Large intestine (tissue), 3 donors: ENCODE results near the gene BOD1. TPM values are rescaled to one million over a fixed set of nuclear protein-coding genes. Genes with fewer than 3 reads are reported as not detected.

Experiments used
- DNase-seq, 2 donors: peaks; one replicate each; pipeline versions ENCODE4 v3.0.0 to v3.0.0-alpha.2; 2013
- H3K27ac ChIP-seq: one replicate; pipeline ENCODE4 v1.5.1; 2013; ENCODE audit warnings: low read length
- H3K27me3 ChIP-seq: 2 replicates; pipeline ENCODE4 v1.6.1; 2013; ENCODE audit warnings: low read length; ENCODE audit not compliant: control insufficient read depth, insufficient read depth
- H3K36me3 ChIP-seq: 2 replicates; pipeline ENCODE4 v1.6.1; 2013; ENCODE audit warnings: low read length; ENCODE audit not compliant: control insufficient read depth, insufficient read depth
- H3K4me1 ChIP-seq: one replicate; pipeline ENCODE4 v1.6.1; 2013; ENCODE audit warnings: low read length; ENCODE audit not compliant: control insufficient read depth, insufficient read depth
- H3K4me3 ChIP-seq: one replicate; pipeline ENCODE4 v1.5.1; 2013; ENCODE audit warnings: low read length
- H3K9me3 ChIP-seq: one replicate; pipeline ENCODE4 v1.6.1; 2013; ENCODE audit warnings: mild to moderate bottlenecking, low read depth, low read length, moderate library complexity; ENCODE audit not compliant: control insufficient read depth
- WGBS: methylation state at CpG from one replicate; pipeline ENCODE4 v1.1.5; 2013; ENCODE audit warnings: low lambda C conversion rate; ENCODE audit not compliant: insufficient coverage; 5-methylcytosine and 5-hydroxymethylcytosine counted together
- polyA plus RNA-seq: library from polyadenylated mRNA; unstranded; fragments of 120-200 nt; gene quantifications from one replicate; pipeline ENCODE4 v1.2.1, GENCODE V29; 2013

The BOD1 gene
- polyA plus RNA-seq, 1 donor: 76.7 TPM

DNA sequence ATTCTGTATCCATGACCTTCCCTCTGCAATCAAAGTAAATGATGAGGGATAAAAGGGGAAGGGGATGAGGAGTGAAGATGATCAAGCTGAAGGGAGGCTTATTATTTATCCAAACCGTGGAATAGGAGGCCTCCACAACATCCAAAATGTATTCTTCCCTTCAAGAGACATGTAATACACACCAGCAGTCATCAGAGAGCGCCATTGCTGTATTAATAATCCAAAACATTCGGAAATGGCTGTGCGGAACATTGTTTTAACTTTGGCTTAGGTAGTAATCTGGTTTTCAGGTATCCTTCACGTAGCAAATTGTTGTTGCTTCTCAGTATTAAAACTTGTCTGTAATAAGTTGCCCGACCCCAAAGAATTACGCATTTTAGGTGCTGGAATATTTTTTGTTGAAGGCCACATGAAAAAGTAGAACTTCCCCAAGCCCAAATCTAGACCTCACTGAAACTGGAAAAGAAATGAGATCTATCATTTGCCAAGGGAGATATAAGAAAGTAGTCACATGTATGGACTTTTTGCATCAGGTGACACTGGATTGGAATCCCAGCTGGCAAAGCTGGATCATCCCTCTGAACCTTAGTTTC is 2.6 kb upstream of the BOD1 start:
- Histone ChIP-seq H3K27me3 (no peaks in the 10 kb centered on the region), H3K36me3 (no peaks in the 10 kb centered on the region), H3K4me3 (no peak overlapping the region), H3K4me1 (peaks cover 22% of the 10 kb centered on the region), H3K9me3 (no peaks in the 10 kb centered on the region), H3K27ac (no peak overlapping the region)
- DNase-seq: peak in 1 of 2 donors; percentile 56
- WGBS: no CpG with 5 or more reads among the region's 7 CpGs

DNA sequence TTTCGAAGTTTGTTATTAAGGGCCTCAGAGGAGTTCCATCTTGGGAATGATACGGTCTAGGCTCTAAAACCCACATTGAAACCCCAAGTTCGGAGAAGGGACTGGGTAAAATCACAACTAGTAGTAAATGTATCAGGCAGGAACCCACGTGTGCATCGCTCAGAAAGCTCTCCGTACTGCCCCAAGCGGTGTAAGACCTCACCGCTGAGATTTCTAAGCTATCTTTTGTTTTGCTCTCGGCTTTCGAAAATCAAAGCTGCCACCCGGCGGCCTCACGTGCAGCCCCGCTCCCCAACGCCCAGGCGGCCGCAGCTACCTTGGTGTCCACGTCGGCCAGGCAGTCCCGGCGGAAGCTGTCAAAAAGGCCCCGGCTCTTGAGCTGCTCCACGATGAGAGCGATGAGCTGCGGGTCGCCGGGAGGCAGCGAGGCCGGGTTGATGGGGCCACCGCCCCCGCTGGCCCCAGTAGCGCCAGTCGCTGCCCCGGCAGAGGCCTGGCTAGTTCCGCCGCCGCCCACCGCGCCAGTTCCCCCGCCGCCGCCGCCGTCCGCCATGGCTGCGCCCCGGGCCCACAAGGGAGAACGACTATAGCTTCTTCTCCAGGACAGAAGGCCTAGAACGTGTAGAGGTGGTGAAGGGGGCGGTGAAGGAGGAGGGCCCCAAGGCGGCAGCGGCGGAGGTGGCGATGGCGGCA is 420 bp downstream of the BOD1 start:
- peak; percentile 71 to 81 for DNase-seq
- Histone ChIP-seq H3K27me3 (no peaks in the 10 kb centered on the region), H3K4me1 (peaks cover 13% of the 10 kb centered on the region), H3K9me3 (no peaks in the 10 kb centered on the region), H3K27ac (peak overlapping the region; percentile 82), H3K4me3 (peak overlapping the region; percentile 84), H3K36me3 (peaks cover 22% of the 10 kb centered on the region)
- WGBS: 0% methylated on average over 1 of the region's 55 CpGs

DNA sequence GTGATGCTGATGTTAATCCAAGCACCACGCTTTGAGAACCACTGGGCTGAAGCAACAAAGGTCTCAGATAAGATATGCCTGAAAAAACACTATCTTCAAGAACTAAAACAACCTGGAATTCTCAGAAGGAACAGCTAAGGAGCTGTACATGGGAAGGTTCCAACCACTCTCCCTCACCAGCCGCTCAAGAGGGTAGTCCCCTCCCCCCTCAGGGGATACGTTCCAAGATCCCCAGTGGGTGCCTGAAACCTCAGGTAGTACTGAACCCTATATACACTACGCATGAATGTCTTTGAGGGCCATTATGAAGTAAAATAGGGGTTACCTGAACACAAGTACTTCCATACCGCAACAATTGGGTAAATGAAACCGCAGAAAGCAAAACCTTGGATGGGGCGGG is 1.9 kb downstream of the BOD1 start:
- Histone ChIP-seq H3K4me1 (peaks cover 13% of the 10 kb centered on the region), H3K27me3 (no peaks in the 10 kb centered on the region), H3K27ac (no peak overlapping the region), H3K4me3 (no peak overlapping the region), H3K9me3 (no peaks in the 10 kb centered on the region), H3K36me3 (peaks cover 32% of the 10 kb centered on the region)
- WGBS: no CpG with 5 or more reads among the region's 7 CpGs
- no peak for DNase-seq

DNA sequence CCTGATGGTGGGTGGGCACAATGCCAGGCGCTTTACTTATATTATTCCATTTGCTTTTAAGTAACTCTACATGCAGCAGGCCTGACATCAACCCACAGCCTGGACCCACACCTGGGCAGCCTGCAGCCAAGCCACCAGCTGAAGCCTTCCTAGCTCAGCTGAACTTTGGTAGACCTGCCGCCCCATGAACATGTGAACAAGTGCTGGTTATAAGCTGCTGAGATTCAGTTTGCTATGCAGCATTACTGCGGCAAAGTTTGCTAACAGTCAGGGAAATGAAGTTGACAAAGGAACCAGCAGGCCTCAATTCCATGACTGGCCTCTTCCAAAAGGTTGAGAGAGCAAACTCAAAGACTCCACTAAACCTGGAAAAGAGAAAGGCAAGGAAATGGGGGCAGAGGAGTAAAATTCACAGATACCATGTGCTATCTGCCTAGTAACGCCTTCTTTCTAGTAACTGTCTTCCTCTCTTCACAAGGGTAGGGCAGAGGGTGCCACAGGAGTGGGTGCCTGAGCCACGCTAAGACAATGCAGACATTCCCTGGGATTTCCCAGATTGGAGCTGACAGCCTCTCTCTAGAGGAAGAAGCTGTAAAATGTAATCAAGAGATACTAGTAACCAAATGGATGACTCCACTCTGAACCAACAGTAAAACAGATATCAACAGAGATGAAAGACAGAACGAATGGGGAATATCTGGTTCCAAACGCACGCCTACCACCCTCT is 2.9 kb downstream of the BOD1 start:
- Histone ChIP-seq H3K27me3 (no peaks in the 10 kb centered on the region), H3K27ac (no peak overlapping the region), H3K4me1 (peaks cover 13% of the 10 kb centered on the region), H3K4me3 (no peak overlapping the region), H3K36me3 (peaks cover 41% of the 10 kb centered on the region), H3K9me3 (no peaks in the 10 kb centered on the region)
- no peak for DNase-seq
- 100% methylated on average over 1 of the region's 8 CpGs for WGBS

DNA sequence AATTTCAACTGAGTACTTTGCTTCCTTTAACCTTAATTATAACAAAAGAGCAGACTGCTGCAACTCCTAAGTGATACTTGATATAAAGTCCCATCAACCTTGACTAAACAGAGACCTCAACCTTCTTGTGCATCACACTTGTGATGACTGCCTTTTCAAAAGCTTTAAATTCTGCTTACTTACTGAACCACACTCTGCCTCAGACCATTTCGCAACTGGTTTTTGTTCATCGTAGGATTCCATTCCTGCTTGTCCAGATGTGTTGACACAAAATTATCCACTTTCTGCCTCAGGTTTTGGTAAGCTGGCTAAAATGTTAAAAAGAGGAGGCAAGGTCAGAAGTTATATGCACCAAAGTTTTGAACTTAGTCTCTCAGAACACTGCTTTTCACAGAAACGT is 3.5 kb downstream of the BOD1 start:
- H3K27ac ChIP-seq: no peak overlapping the region
- H3K36me3 ChIP-seq: peaks cover 46% of the 10 kb centered on the region
- DNase-seq: no peak
- H3K9me3 ChIP-seq: no peaks in the 10 kb centered on the region
- peaks cover 13% of the 10 kb centered on the region for H3K4me1 ChIP-seq
- no peaks in the 10 kb centered on the region for H3K27me3 ChIP-seq
- 85% methylated on average over 3 of the region's 3 CpGs for WGBS
- no peak overlapping the region for H3K4me3 ChIP-seq

DNA sequence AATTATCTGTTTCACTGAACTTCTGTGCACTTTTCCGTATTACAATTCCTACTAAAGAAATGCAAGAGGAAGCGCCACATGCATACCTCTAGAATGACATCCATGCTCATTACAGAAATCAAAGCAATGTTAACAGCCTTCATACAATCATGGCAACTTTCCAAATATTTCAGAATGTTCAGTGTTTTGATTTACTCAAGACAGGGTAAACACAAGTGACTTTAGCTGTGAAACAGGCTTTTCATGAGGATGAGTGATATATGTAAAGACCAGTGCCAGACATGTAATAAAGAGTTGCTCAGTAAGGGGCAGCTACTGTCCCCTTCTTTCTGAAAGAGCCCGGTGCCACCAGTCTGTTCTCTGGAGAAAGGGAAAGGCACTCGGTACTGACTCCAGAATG is 4.7 kb downstream of the BOD1 start:
- H3K36me3 ChIP-seq: peaks cover 59% of the 10 kb centered on the region
- H3K4me3 ChIP-seq: no peak overlapping the region
- no CpG with 5 or more reads among the region's 4 CpGs for WGBS
- H3K9me3 ChIP-seq: no peaks in the 10 kb centered on the region
- no peaks in the 10 kb centered on the region for H3K27me3 ChIP-seq
- H3K27ac ChIP-seq: no peak overlapping the region
- DNase-seq: no peak
- peaks cover 10% of the 10 kb centered on the region for H3K4me1 ChIP-seq

DNA sequence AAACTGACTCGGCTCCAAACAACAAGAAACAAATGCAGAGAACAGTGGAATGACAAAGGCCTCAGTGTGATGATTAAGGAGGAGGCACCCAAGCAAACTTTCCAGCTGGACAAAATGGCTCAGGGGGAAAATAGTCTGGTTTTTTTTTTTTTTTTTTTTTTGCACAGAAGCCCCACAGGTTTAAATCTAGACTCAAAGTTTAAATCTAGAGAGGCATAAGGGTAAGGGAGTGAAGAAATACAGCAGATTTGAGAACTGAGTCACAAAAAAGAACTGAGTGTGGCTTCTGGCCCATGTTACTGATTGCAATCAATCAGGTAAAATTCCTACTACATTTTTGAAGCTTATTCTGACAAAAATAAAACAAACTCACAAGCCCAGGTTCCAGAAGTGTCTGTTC is 12.3 kb downstream of the BOD1 start:
- Histone ChIP-seq H3K9me3 (no peaks in the 10 kb centered on the region), H3K4me1 (no peaks in the 10 kb centered on the region), H3K27me3 (no peaks in the 10 kb centered on the region), H3K4me3 (no peak overlapping the region), H3K27ac (no peak overlapping the region), H3K36me3 (peaks cover 56% of the 10 kb centered on the region)
- 100% methylated on average over 1 of the region's 1 CpG for WGBS
- DNase-seq: no peak

DNA sequence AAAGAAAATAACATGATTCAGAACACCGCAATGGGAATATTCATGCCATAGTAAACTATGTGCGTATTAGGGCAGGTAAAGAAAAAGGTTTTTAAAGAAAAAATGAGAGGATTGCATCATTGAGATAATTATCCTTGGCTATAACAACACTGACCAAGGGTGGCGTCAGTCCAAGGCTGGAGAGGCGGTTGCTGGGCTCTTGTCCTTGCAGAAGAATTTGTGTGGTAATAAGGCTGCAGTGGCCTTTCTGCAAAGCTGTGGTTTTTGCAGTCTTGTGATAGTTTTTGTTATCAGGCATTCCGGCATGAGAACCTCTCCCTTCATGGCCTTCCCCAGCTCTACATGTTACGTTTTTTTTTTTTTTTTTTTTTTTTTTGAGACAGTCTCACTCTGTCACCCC is 14.0 kb downstream of the BOD1 start:
- Histone ChIP-seq H3K4me3 (no peak overlapping the region), H3K9me3 (no peaks in the 10 kb centered on the region), H3K4me1 (no peaks in the 10 kb centered on the region), H3K36me3 (peaks cover 41% of the 10 kb centered on the region), H3K27ac (no peak overlapping the region), H3K27me3 (no peaks in the 10 kb centered on the region)
- no peak for DNase-seq
- WGBS: 100% methylated on average over 1 of the region's 6 CpGs

DNA sequence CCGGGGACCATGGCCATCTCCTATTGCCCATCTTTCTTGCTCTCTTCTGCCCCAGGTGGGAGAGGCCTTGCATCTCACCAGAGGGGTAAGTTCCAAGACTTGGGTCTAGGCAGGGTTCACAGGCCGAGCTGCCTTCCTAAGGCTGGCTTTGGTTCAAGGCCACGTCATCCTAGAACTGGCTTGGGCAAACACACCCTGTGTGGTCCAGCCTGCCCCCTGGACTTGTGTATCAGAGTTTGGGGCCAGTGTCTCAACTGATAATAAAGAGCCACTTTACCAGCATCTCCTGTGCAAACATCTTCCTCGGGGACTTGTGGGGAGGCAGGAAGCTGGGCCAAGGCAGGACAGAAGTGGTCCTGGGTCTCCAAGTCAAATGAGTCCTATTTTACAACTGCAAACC is 17.8 kb downstream of the BOD1 start:
- Histone ChIP-seq H3K9me3 (no peaks in the 10 kb centered on the region), H3K4me3 (no peak overlapping the region), H3K36me3 (peaks cover 7% of the 10 kb centered on the region), H3K27me3 (no peaks in the 10 kb centered on the region), H3K4me1 (no peaks in the 10 kb centered on the region), H3K27ac (no peak overlapping the region)
- no peak for DNase-seq
- no CpG with 5 or more reads among the region's 4 CpGs for WGBS

DNA sequence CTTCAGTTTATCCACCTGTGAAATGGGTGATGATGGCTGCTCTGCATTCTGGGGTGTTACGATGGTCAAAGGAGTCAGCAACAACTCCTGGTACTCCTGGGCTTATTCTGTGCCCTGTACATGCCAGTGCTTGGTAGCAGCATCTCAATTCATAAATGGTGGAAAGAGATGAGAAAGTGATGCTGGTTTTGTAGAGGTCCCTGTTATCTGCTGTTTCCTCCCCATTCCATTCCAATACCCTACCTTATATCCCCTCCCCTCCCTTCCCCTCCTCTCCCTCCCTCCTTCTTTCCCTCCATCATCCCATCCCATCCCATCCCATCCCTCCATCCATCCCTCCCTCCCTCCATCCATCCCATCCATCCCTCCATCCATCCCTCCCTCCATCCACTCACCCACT is 19.1 kb downstream of the BOD1 start:
- no CpG with 5 or more reads among the region's 1 CpG for WGBS
- H3K4me1 ChIP-seq: no peaks in the 10 kb centered on the region
- H3K4me3 ChIP-seq: no peak overlapping the region
- H3K36me3 ChIP-seq: peaks cover 2% of the 10 kb centered on the region
- H3K9me3 ChIP-seq: peaks cover 7% of the 10 kb centered on the region
- no peaks in the 10 kb centered on the region for H3K27me3 ChIP-seq
- DNase-seq: no peak
- H3K27ac ChIP-seq: no peak overlapping the region
